22Rv1 (cell line): ENCODE results near the gene TIMM17A.
"Not testable (repeated sequence)": the region's sequence is repeated elsewhere in the genome, so short reads cannot be mapped to it uniquely, and the experiment has no call there.

ENCODE experiments used
- H3K27ac ChIP-seq: fragments of 450-650 bp; 2 replicates; pipeline ENCODE4 v1.5.1; 2017
- CTCF ChIP-seq: fragments of 450-650 bp; IDR thresholded peaks from 2 replicates; pipeline ENCODE4 v1.5.1; 2017; ENCODE audit warnings: mild to moderate bottlenecking
- ZFX ChIP-seq: fragments of 450-650 bp; IDR thresholded peaks from 2 replicates; pipeline ENCODE4 v1.6.1; 2017; ENCODE audit warnings: antibody characterized with exemption, borderline replicate concordance

Gene TIMM17A

GRCh38 chr1:201930137-201930536 lies 25.2 kb upstream of the TIMM17A start:
- no peak for TF ChIP-seq ZFX
- TF ChIP-seq CTCF = no peak
- no peak overlapping the region for H3K27ac ChIP-seq

GRCh38 chr1:201930803-201931202 lies 24.5 kb upstream of the TIMM17A start:
- no peak for TF ChIP-seq ZFX
- no peak for TF ChIP-seq CTCF

GRCh38 chr1:201933840-201934430 lies 21.4 kb upstream of the TIMM17A start:
- H3K27ac ChIP-seq = no peak overlapping the region

More at GRCh38 chr1:201930803-201931202, 24.5 kb upstream of the TIMM17A start:
- no peak overlapping the region for H3K27ac ChIP-seq

GRCh38 chr1:201937624-201938213 lies 17.6 kb upstream of the TIMM17A start:
- no peak overlapping the region for H3K27ac ChIP-seq
- no peak for TF ChIP-seq ZFX
- TF ChIP-seq CTCF = no peak

More at GRCh38 chr1:201933840-201934430, 21.4 kb upstream of the TIMM17A start:
- no peak for TF ChIP-seq CTCF
- no peak for TF ChIP-seq ZFX

- no peak overlapping the region for H3K27ac ChIP-seq
Observed at GRCh38 chr1:201938440-201939035, 16.8 kb upstream of the TIMM17A start.

GRCh38 chr1:201939148-201939547 lies 16.2 kb upstream of the TIMM17A start:
- TF ChIP-seq ZFX (no peak), CTCF (no peak)
- H3K27ac ChIP-seq = no peak overlapping the region

More at GRCh38 chr1:201938440-201939035, 16.8 kb upstream of the TIMM17A start:
- no peak for TF ChIP-seq ZFX
- TF ChIP-seq CTCF = no peak

GRCh38 chr1:201939574-201939973 lies 15.7 kb upstream of the TIMM17A start:
- TF ChIP-seq CTCF = no peak
- TF ChIP-seq ZFX = no peak
- H3K27ac ChIP-seq = no peak overlapping the region

- H3K27ac ChIP-seq = not testable (repeated sequence)
Observed at GRCh38 chr1:201940316-201940715, 15.0 kb upstream of the TIMM17A start.
